KOPT-K1 (cell line): ENCODE data around the gene SURF1.

ENCODE experiments used
- H3K27ac ChIP-seq: fragments of 200-600 bp; sonication (generic); 2 replicates; pipeline ENCODE4 v1.5.1; 2016; ENCODE audit warnings: antibody characterized with exemption, mild to moderate bottlenecking, low read depth, low read length; ENCODE audit not compliant: poor library complexity, severe bottlenecking
- H3K36me3 ChIP-seq: fragments of 200-600 bp; sonication (generic); 2 replicates; pipeline ENCODE4 v1.5.1; 2017; ENCODE audit warnings: antibody characterized with exemption, mild to moderate bottlenecking, low read length, moderate library complexity; ENCODE audit not compliant: insufficient read depth
- H3K9me3 ChIP-seq: fragments of 200-600 bp; sonication (generic); 2 replicates; pipeline ENCODE4 v1.5.1; 2017; ENCODE audit warnings: antibody characterized with exemption, low read length, mild to moderate bottlenecking; ENCODE audit not compliant: insufficient read depth, poor library complexity, severe bottlenecking

Gene SURF1

DNA sequence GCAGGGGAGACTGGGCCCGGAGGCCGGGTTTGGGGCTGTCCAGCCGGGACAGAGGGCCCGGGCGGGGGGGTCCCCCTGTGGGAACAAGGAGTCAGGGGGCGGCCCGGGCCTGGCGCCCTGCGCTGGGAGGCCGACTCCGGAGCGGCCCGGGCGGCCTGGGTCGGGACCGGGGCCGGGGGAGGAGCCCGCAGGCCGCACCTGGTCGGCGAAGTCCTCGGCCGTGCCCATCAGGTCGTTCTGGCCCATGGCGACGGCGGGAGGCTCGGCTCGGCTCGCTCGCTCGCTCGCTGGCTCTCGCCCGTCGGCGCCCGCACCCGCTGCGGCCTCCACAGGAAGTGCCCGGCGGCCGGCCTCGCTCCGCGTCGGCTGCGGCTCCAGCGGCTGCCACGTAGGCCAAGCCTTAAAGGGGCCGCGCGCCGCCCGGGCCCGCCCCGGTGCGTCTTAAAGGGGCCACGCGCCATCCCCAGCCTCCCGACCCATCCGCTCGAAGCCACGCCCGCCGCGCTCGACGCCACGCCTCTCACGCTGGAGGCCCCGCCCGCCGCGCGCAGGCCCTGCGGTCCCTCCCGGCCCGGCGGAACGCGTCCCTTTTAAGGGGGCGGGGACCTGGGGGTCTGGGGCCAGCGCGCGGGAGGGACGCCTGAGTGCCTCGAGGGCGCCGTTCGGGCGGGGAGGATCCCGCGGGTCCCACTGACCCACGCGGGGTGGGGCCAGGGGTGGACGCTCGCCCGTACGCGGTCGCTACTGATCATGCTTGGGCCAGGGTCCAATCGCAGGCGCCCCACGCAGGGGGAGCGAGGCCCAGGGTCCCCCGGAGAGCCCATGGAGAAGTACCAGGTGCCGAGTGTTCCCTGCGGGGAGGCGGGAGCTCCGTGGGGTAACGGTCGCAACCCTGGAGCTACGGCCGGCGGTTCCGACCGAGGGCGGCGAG, 19.7 kb upstream of the SURF1 start, which contains the start of the genes STKLD1 and SURF4:
STKLD1 (plus strand) TSS at position 643 of the 931 bp plus-strand sequence; CDS start at position 751, 108 bp downstream.
SURF4 (minus strand) TSS at position 337 of the 931 bp plus-strand sequence; CDS start at position 246, 91 bp downstream.
- H3K27ac ChIP-seq, result peak within 1 kb of the TSS; percentile 85
- H3K36me3 ChIP-seq, result peaks cover 17% of the 10 kb centered on the region; the same call in 1 of the 2 replicates
- H3K9me3 ChIP-seq, result no peaks in the 10 kb centered on the region

DNA sequence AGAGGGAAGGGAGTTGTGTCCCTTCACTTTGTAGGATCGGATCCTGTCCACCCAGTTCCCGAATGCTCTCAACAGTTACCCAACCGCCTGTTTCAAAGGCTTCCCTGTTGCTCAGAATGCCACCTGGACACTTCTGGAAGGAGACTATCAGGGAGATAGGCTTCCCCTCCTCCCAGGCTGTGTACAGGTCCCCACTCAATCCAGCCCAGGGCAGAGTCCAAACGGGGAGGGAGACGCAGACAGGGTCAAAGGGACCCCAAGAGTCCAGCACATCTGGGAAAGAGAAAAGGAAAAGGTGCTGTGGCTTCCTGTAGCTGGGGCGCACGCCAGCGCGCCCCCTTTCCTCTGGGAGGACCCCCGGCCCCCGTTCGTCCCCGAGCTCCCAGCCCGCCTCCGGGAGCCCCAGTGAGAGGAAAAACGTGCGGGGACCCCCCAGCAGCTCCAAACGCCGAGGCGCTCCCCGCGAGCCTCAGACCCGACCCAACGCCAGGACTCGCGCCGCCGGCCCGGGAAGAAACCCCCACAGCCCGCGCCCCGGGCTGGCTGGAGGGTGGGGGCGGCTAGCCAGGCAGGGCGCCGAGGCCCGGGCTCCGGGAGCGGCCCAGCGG, 18.9 kb upstream of the SURF1 start:
- Histone ChIP-seq H3K9me3 (no peaks in the 10 kb centered on the region), H3K36me3 (peaks cover 21% of the 10 kb centered on the region; the same call in 1 of the 2 replicates), H3K27ac (peak overlapping the region; percentile 85)

DNA sequence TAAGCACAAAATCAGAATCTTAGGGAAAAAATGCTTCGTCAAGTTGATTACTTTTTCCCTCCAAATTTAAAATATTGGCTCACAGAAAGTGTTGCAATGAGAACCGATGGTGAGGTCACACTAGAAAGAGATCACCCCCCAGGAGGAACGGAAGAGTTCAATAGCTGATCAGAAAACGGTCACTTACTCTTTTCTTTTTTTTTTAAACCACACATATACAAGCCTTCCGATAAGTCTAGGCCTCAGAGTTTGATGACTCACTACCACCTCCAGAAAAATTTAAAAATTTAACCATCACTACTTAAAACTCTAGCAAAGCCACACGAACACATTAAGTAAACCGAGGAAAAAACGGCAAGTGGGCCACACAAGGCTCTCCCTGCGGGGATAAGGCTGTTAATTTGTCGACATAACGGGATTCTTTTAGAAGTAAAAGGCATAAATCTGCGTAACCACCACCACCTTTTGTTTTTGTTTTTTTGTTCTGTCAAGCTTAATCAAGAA, 18.4 kb upstream of the SURF1 start:
- H3K9me3 ChIP-seq, result no peaks in the 10 kb centered on the region
- peaks cover 26% of the 10 kb centered on the region for H3K36me3 ChIP-seq
- peak overlapping the region; percentile 85 for H3K27ac ChIP-seq

DNA sequence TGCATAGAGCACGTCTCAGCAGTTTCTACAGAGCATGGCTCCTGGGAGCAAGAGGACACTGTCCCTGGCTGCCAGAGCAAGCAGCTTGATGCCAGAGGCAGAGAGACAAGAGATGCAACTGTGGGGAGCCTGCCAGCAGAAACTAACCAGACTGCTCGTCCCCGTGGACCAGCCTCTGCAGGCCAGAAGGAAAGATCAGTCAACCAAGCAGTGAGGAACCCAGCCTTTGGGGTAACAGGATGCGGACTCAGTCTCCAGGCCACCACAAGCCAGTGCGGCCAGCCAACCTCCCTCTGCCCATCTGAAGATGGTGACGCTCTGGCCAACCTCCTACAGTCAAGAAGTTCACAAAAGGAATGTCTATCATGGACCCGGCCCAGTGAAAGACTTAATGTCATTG, 15.9 kb upstream of the SURF1 start:
- Histone ChIP-seq H3K36me3 (peaks cover 51% of the 10 kb centered on the region), H3K27ac (peak overlapping the region; percentile 92)

DNA sequence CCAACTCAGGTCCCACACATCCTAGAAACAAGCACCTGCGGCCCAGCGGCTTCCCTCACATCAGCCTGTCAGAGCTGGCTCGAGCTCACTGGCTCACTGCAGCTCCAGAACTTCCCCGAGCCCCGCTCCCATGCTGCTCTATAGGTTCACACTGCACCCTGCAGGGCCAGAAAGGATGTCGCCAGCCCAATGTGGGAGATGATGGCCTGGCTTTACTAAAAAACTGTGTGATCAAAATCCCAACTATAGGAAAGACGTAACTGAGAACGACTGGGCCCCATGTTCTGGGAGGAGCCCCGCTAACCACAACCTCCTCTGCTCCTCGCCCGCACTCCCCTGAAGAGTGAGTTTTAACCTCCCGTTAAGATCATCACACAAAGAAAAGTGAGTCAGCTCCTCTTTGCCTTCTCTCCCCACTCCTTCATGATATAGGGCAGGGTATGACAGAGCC, 15.0 kb upstream of the SURF1 start:
- Histone ChIP-seq H3K9me3 (no peaks in the 10 kb centered on the region), H3K36me3 (peaks cover 59% of the 10 kb centered on the region), H3K27ac (peak overlapping the region; percentile 92)

More for the DNA sequence above, 15.9 kb upstream of the SURF1 start:
- no peaks in the 10 kb centered on the region for H3K9me3 ChIP-seq

DNA sequence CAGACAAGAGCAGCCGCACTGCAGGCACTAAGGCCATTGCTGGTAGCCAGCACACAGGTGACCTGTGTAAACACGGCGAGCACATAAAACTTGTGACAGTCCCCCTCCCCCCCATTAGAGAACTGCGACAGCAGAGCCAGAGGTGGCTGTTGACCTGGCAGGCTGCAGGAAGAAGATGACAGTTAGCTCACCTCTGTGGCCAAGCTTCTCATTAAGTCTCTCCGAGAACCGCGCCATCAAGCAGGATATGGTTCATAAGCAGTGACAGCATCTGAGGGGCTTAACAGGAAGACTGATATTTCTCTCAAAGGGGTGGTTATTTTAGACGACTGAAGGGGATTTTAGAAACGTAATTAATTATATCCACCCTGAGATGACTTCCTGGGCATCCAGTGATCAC, 14.4 kb upstream of the SURF1 start:
- H3K9me3 ChIP-seq, result no peaks in the 10 kb centered on the region
- peak overlapping the region; percentile 92 for H3K27ac ChIP-seq
- peaks cover 65% of the 10 kb centered on the region for H3K36me3 ChIP-seq

DNA sequence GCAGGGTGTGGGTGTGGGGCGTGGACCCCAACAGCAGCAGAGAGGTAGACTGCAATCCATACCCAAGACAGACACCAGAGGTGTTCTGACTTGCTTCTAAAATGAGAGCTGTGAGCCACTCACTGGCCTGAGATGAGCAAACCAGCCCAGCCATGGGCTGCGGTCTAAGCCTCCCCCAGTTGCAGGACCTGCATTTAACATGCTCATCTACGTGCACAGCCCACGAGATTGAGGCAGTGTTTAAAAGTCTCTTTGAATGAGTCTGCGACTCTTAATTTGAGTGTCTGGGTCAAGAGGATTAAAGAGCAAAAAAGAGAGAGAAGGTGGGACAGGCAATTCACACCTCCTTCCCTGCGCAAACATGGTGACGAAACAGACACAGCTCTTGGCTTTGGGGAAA, 13.6 kb upstream of the SURF1 start:
- H3K27ac ChIP-seq, result peak overlapping the region; percentile 92
- no peaks in the 10 kb centered on the region for H3K9me3 ChIP-seq
- peaks cover 73% of the 10 kb centered on the region for H3K36me3 ChIP-seq

DNA sequence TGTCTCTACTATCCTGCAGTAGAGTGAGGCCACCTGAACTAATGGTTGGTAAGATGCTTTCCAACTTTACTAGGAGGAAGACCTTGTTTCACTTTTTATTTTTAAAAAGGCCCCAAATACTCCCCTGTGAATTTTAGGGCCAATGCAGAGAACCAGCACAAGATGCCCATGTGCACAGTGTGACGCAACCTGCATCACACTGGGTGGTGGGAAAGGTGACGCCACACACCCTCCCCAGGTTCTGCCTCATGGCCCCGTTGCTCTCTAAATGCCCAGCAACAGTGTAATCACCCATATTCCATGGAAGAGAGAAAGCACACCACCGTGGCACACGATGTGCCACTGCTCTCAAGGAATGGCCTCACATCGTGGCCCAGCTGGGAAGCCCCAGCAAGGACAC, 13.1 kb upstream of the SURF1 start:
- H3K36me3 ChIP-seq, result peaks cover 78% of the 10 kb centered on the region
- no peaks in the 10 kb centered on the region for H3K9me3 ChIP-seq
- peak overlapping the region; percentile 92 for H3K27ac ChIP-seq

DNA sequence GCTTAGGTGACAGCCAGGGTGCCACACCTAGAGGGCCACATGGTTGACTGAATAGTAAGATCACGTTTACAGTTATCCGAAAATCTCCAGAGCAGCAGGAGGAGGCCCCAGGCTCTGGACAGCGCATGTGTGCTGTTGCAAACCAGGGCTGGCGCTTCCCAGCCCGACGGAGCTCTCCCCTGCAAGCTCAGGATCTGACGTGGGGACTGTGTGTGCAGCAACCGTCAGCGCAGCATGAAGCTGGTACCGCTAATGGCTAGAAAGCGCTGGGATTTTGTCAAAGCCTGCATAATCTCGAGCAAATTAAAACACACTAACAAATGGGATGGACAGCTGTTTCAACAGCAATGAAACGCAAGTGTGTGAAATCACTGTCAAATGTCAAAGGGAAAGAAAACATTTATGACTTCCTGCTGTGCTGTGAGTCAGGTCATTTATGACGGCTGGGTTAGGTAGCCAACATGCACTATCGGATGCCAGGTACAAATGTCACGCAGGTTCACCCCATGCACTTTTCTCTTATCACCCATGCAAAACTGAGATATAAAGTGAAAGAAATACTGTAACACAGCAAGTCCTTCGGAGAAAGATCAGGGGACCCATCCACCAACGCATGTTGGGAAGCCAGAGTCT, 12.1 kb upstream of the SURF1 start:
- no peaks in the 10 kb centered on the region for H3K9me3 ChIP-seq

DNA sequence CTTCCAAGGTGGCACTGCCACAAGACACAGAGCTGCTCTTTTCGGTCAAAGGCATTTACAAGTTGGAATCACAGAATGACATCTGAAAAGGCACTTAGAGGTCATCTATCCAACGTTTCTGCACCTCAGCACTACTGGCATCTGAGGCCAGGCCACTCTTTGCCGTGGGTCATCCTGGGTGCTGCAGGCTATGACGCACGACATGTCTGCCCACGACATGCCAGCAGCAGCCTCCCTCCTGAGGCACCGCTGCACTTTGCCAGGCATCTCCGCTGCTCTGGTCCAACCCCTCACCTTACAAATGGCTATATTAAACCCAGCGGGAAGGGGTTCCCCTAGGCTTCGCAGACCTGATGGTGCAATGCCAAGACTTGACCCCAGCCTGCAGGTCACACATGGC, 11.5 kb upstream of the SURF1 start:
- Histone ChIP-seq H3K27ac (no peak overlapping the region), H3K36me3 (peaks cover 86% of the 10 kb centered on the region), H3K9me3 (no peaks in the 10 kb centered on the region)

More for the DNA sequence above, 12.1 kb upstream of the SURF1 start:
- no peak overlapping the region for H3K27ac ChIP-seq
- peaks cover 86% of the 10 kb centered on the region for H3K36me3 ChIP-seq

DNA sequence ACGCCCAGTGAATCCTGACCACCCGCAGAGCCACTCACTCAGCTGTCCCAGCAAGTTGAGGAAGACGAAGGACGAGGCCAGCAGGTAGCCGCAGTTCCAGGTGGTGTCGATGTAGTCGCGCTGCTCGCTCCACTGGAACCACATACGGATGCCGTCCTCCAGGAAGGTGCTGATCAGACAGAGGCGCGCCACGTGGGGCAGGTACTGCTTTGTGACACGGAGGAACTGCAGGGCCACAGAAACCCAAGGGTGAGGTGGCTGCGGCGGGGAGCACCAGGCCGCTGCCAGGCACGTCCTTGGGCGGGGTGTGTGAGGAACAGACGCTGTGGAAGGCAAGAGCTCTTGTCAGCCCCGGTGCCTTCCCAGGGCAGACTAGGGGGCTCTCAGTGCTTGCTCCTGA, 10.9 kb upstream of the SURF1 start:
- Histone ChIP-seq H3K27ac (no peak overlapping the region), H3K9me3 (no peaks in the 10 kb centered on the region), H3K36me3 (peaks cover 86% of the 10 kb centered on the region)

DNA sequence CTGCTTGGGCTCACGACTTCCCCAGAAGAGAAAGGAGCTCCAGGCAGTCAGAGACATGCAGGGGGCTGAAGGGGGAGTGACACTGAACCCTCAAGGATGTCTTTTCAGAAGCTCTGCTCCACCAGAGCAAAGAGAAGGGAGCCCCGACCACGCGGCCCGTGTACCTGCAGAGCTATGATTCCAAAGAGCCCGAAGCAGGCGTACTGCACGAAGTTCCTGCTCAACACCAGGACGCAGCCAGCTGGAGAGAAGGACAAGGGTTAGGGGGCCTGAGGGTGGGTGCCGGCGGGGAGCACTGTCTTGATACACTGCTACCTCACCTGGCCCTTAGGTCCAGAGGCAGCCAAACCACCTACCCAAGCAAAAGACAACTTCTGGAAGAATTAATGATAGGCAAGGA, 10.1 kb upstream of the SURF1 start:
- H3K9me3 ChIP-seq, result no peaks in the 10 kb centered on the region
- H3K36me3 ChIP-seq, result peaks cover 91% of the 10 kb centered on the region
- H3K27ac ChIP-seq, result no peak overlapping the region

DNA sequence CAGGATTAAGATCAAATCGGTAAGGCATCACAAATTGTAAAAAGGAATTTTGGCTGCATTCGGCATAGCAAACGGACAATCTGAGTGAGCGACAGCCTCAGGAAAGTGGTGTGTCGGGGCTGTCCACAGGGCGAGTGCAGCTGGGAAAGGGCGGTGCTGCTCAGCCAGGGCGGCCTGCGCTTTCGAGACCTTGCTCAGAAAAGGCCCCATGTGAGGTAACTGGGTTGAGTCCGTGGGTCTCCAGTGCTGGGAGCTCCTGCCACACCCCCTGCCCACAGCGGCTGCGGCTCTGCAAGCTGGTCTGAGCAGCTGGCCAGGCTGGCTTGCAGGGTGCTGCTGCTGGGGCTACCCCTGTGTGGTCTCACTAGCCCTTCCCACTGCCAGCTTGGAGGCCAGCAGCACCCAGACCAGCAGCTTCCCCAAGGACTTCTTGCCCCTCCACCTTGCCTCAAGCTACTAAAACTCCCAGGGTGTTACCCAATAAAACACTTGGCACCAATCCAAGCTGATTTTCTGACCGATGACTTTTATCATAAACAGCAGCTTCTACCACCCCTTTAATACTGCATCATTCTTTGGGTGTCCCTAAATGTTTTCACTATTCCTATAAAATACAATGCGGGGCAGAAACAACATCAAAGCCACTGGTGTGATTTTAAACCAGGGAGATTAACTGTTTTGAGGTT, 6.2 kb upstream of the SURF1 start:
- Histone ChIP-seq H3K36me3 (peaks cover 95% of the 10 kb centered on the region), H3K27ac (no peak overlapping the region), H3K9me3 (no peaks in the 10 kb centered on the region)

DNA sequence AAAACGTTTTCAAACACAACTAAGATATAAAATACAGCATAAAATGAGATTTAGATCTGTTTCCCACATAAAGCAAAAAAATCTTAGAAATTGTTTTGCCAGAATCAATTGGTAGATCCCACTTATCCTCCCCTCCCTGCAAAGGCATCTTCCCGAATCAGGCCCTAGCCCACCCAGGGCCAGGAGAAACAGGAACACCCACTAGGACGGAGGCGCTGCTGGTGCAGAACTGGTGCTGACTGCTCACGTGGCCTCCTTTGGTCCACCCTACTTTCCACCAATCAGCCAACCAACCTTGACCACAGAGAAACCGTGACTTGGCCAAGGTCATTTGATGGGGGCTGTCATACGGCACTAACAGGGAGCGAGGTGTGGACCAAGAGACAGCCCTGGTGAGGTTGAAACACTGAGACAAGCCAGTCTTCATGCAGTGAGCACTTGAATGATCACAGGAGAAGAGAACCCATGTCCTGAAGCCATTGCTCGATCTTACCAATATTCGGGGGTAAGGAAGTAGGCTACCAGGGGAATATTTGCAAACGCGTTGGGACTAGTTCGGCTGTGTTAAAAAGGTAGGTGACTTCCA, 5.3 kb upstream of the SURF1 start:
- Histone ChIP-seq H3K27ac (no peak overlapping the region), H3K36me3 (peaks cover 86% of the 10 kb centered on the region), H3K9me3 (no peaks in the 10 kb centered on the region)
